GM12878 (cell line): ENCODE measurements around the gene HOOK1. TPM values are rescaled to one million over a fixed set of nuclear protein-coding genes. Genes with fewer than 3 reads are reported as not detected.

Experiments used
- ATAC-seq: fragments of 200-7000 bp; cut with Tn5 transposase; 3 replicates; pipeline ENCODE4 v1.9.1; 2020; ENCODE audit warnings: mild to moderate bottlenecking, moderate library complexity
- BruUV-seq: library from RNA; stranded (reverse); fragments of 400-500 nt; replicated peaks from 2 replicates; lab custom pipeline; 2021; lab: Mats Ljungman, UMichigan
- CTCF ChIA-PET: fragments of 300-600 bp; sonication (Branson Sonifier 250); formaldehyde crosslinking; extraction: SDS; loops from one replicate; lab custom pipeline; 2021; ENCODE audit warnings: inconsistent platforms; lab: Yijun Ruan, JAX
- POLR2A ChIA-PET: fragments of 350-600 bp; formaldehyde crosslinking; extraction: SDS; loops from one replicate; lab custom pipeline; 2021; ENCODE audit warnings: inconsistent platforms; lab: Charles Lee
- RAD21 ChIA-PET: fragments of 300-600 bp; sonication (Branson Sonifier 250); formaldehyde crosslinking; loops from one replicate; lab custom pipeline; 2023; ENCODE audit warnings: antibody characterized with exemption; ENCODE audit not compliant: unreplicated experiment; lab: Charles Lee
- SMC1A ChIA-PET: fragments of 300-600 bp; sonication (Branson Sonifier 250); formaldehyde crosslinking; loops from one replicate; lab custom pipeline; 2023; ENCODE audit not compliant: unreplicated experiment, uncharacterized antibody; lab: Charles Lee
- DNase-seq: peaks from one replicate; pipeline ENCODE4 v3.0.0-alpha.2; 2011; ENCODE audit warnings: low read depth, low spot score
- FAIRE-seq: peaks from 3 replicates; lab custom pipeline; 2011; peaks lifted over from hg19 to GRCh38; lab: Jason Lieb, UNC
- H2AFZ ChIP-seq: 2 replicates; pipeline ENCODE4 v1.6.0; 2011; ENCODE audit warnings: low read depth, low read length, control low read depth; ENCODE audit not compliant: control insufficient read depth
- H3K27ac ChIP-seq: 2 replicates; pipeline ENCODE4 v1.5.1; 2011; ENCODE audit warnings: control low read depth; ENCODE audit not compliant: control insufficient read depth, insufficient read depth
- H3K27me3 ChIP-seq, 2 experiments: replicated peaks in 1 of 2; 2 replicates each; pipeline versions ENCODE4 v1.6.0 to v1.6.1; 2011; ENCODE audit warnings: low read length in 1 of 2; ENCODE audit not compliant: control insufficient read depth in 2 of 2, insufficient read depth in 2 of 2
- H3K36me3 ChIP-seq, 2 experiments: 2 replicates each; pipeline ENCODE4 v1.5.1; 2011; ENCODE audit warnings: low read length in 1 of 2; ENCODE audit not compliant: control insufficient read depth in 2 of 2, insufficient read depth in 2 of 2
- H3K4me1 ChIP-seq: 2 replicates; pipeline ENCODE4 v1.6.1; 2011; ENCODE audit warnings: mild to moderate bottlenecking, low read length, moderate library complexity, mixed read lengths; ENCODE audit not compliant: control insufficient read depth, insufficient read depth
- H3K4me2 ChIP-seq: 2 replicates; pipeline ENCODE4 v1.6.0; 2011; ENCODE audit warnings: control low read depth; ENCODE audit not compliant: control insufficient read depth, insufficient read depth
- H3K4me3 ChIP-seq: fragments of 200-600 bp; sonication (generic); 2 replicates; pipeline ENCODE4 v1.5.1; 2016
- H3K79me2 ChIP-seq: 2 replicates; pipeline ENCODE4 v1.6.0; 2011; ENCODE audit warnings: low read length; ENCODE audit not compliant: control insufficient read depth, insufficient read depth
- H3K9ac ChIP-seq: 2 replicates; pipeline ENCODE4 v1.8.0; 2011; ENCODE audit warnings: low read length, control low read depth, mixed read lengths; ENCODE audit not compliant: control insufficient read depth, insufficient read depth
- H3K9me3 ChIP-seq: replicated peaks from 3 replicates; pipeline ENCODE4 v1.5.1; 2011; ENCODE audit warnings: mild to moderate bottlenecking, low read length; ENCODE audit not compliant: control insufficient read depth, insufficient read depth
- H4K20me1 ChIP-seq: 2 replicates; pipeline ENCODE4 v1.6.0; 2011; ENCODE audit not compliant: control insufficient read depth, insufficient read depth
- CEBPB ChIP-seq, 2 experiments: fragments of 150-350 bp in 1 of 2; IDR thresholded peaks; 2 replicates each; pipeline ENCODE4 v1.6.1; 2012 to 2014; ENCODE audit warnings: low read depth in 2 of 2, low read length in 2 of 2, borderline replicate concordance in 1 of 2, inconsistent platforms in 1 of 2
- E2F4 ChIP-seq: IDR thresholded peaks from 2 replicates; pipeline ENCODE4 v1.6.1; 2012; ENCODE audit warnings: low read depth, low read length, improper control_type of control experiment
- EED ChIP-seq: sonication (generic); IDR thresholded peaks from 2 replicates; pipeline ENCODE4 v1.6.1; 2016; ENCODE audit warnings: antibody characterized with exemption, low read depth
- HCFC1 ChIP-seq: fragments of 150-350 bp; IDR thresholded peaks from 2 replicates; pipeline ENCODE4 v1.6.1; 2014; ENCODE audit warnings: low read length
- HSF1 ChIP-seq: fragments of 150-350 bp; IDR thresholded peaks from 2 replicates; pipeline ENCODE4 v1.6.1; 2014; ENCODE audit warnings: mild to moderate bottlenecking, low read depth, low read length
- NBN ChIP-seq: fragments of 450-650 bp; IDR thresholded peaks from 2 replicates; pipeline ENCODE4 v1.6.1; 2016
- NFXL1 ChIP-seq: fragments of 450-650 bp; IDR thresholded peaks from 2 replicates; pipeline ENCODE4 v1.6.1; 2017; ENCODE audit warnings: antibody characterized with exemption, mild to moderate bottlenecking, borderline replicate concordance
- NKRF ChIP-seq: fragments of 450-650 bp; conservative IDR thresholded peaks from 2 replicates; pipeline ENCODE4 v1.6.1; 2017; ENCODE audit warnings: mild to moderate bottlenecking, moderate library complexity
- RB1 ChIP-seq: fragments of 450-650 bp; formaldehyde crosslinking; IDR thresholded peaks from 2 replicates; pipeline ENCODE4 v1.6.1; 2017; ENCODE audit warnings: mild to moderate bottlenecking, borderline replicate concordance
- SMARCA5 ChIP-seq: fragments of 450-650 bp; IDR thresholded peaks from 2 replicates; pipeline ENCODE4 v1.6.1; 2017; ENCODE audit warnings: mild to moderate bottlenecking
- ZBTB11 ChIP-seq: fragments of 450-650 bp; formaldehyde crosslinking; IDR thresholded peaks from 2 replicates; pipeline ENCODE4 v1.5.0; 2022; ENCODE audit warnings: mild to moderate bottlenecking, missing genetic modification characterization
- ZNF274 ChIP-seq: IDR thresholded peaks from one replicate; pipeline ENCODE4 v1.8.0; 2011; ENCODE audit not compliant: insufficient read length, insufficient read depth
- WGBS: methylation state at CpG from one replicate; pipeline ENCODE4 v1.1.6; 2016; ENCODE audit warnings: low lambda C conversion rate; ENCODE audit not compliant: insufficient replicate concordance, insufficient coverage; ENCODE audit errors: missing lambda C conversion rate; 5-methylcytosine and 5-hydroxymethylcytosine counted together
- in situ Hi-C: fragments of 300-500 bp; cut with MboI; formaldehyde crosslinking; loops from 9 replicates; pipeline ENCODE4 v1.14.3; 2018; ENCODE audit warnings: mixed read lengths
- intact Hi-C: fragments of 100-400 bp; cut with micrococcal nuclease; formaldehyde crosslinking; loops from one replicate; pipeline ENCODE4 v1.14.2; 2022; ENCODE audit not compliant: unreplicated experiment
- polyA plus RNA-seq, 11 experiments: library from polyadenylated mRNA; depleted of rRNA in 4 of 11; unstranded in 6 of 11; stranded (reverse) in 5 of 11; fragments of >200 nt; fragmentation: Nextera tagmentation in 4 of 11; fragmentation: Illumina TruSeq in 1 of 11; extraction: Ambion mirVana in 4 of 11; extraction: Trizol in 1 of 11; gene quantifications; 1 replicate in 1 of 11; 2 replicates in 10 of 11; pipeline versions ENCODE4 v1.2.1 to v1.2.3, GENCODE V29; 2011 to 2016; ENCODE audit warnings: inconsistent platforms in 2 of 11, missing spikeins in 2 of 11, low read depth in 1 of 11
- total RNA-seq, 4 experiments: library from RNA; depleted of rRNA in 3 of 4; stranded (reverse); fragments of >200 nt in 3 of 4; fragmentation: Illumina TruSeq in 1 of 4; extraction: Trizol in 1 of 4; gene quantifications; 2 replicates each; pipeline versions ENCODE4 v1.2.1 to v1.2.3, GENCODE V29; 2013 to 2021

The HOOK1 gene
- total and polyA plus RNA-seq, 10 of the 15 experiments (the other 5 are each of a cell fraction or from before 2014, with no cell fraction given): 1.4 to 15.4 (median 3.7) TPM

GRCh38 chr1:59828160-59828559 is 13.4 kb downstream of the HOOK1 start (continued):
- TF ChIP-seq NKRF (no peak), ZNF274 (no peak), EED (no peak), HCFC1 (no peak), RB1 (no peak), NBN (no peak)

- no TSS peak for BruUV-seq
- Histone ChIP-seq H3K27ac (no peak overlapping the region), H3K4me3 (no peak overlapping the region), H4K20me1 (no peaks in the 10 kb centered on the region), H3K4me2 (no peak overlapping the region), H3K27me3 (no peaks in the 10 kb centered on the region), H2AFZ (no peak overlapping the region), H3K9me3 (no peaks in the 10 kb centered on the region), H3K36me3 (no peaks in the 10 kb centered on the region), H3K4me1 (no peaks in the 10 kb centered on the region), H3K79me2 (no peaks in the 10 kb centered on the region), H3K9ac (no peak overlapping the region)
- ChIA-PET SMC1A (interaction anchor here (1.6 kb wide), 1 partner anchor 10 kb away, joined by 3 read pairs; no protein-coding TSS in a partner anchor), RAD21 (interaction anchor here (1.0 kb wide), 1 partner anchor 133 kb away, joined by 3 read pairs; no protein-coding TSS in a partner anchor), CTCF (no interaction called here), POLR2A (interaction anchor here (1.4 kb wide), 1 partner anchor 8 kb away, joined by 3 read pairs; no protein-coding TSS in a partner anchor)
- 83% methylated on average over 2 of the region's 2 CpGs for WGBS
- no peak for DNase-seq
- in situ Hi-C loops: no loop called here
- intact Hi-C loops: no loop called here
- no peak for ATAC-seq
- no peak for FAIRE-seq
- TF ChIP-seq HSF1: no peak
- TF ChIP-seq SMARCA5: no peak
- TF ChIP-seq E2F4: no peak
- no peak for TF ChIP-seq CEBPB (IDR thresholded peaks at IDR 0.05; ENCODE audit: borderline replicate concordance in 1 of 2, low read depth in 2 of 2, low read length in 2 of 2)
- TF ChIP-seq ZBTB11 (CRISPR knock-in tag): no peak
- TF ChIP-seq NFXL1: no peak
Measured at GRCh38 chr1:59831529-59831928, 16.8 kb downstream of the HOOK1 start.
